GM12878 (cell line): ENCODE results near the gene CAMTA1. TPM values are rescaled to one million over a fixed set of nuclear protein-coding genes. Genes with fewer than 3 reads are reported as not detected.

Experiments
- ATAC-seq: fragments of 200-7000 bp; cut with Tn5 transposase; 3 replicates; pipeline ENCODE4 v1.9.1; 2020; ENCODE audit warnings: mild to moderate bottlenecking, moderate library complexity
- BruUV-seq: library from RNA; stranded (reverse); fragments of 400-500 nt; replicated peaks from 2 replicates; lab custom pipeline; 2021; lab: Mats Ljungman, UMichigan
- CTCF ChIA-PET: fragments of 300-600 bp; sonication (Branson Sonifier 250); formaldehyde crosslinking; extraction: SDS; loops from one replicate; lab custom pipeline; 2021; ENCODE audit warnings: inconsistent platforms; lab: Yijun Ruan, JAX
- POLR2A ChIA-PET: fragments of 350-600 bp; formaldehyde crosslinking; extraction: SDS; loops from one replicate; lab custom pipeline; 2021; ENCODE audit warnings: inconsistent platforms; lab: Charles Lee
- RAD21 ChIA-PET: fragments of 300-600 bp; sonication (Branson Sonifier 250); formaldehyde crosslinking; loops from one replicate; lab custom pipeline; 2023; ENCODE audit warnings: antibody characterized with exemption; ENCODE audit not compliant: unreplicated experiment; lab: Charles Lee
- SMC1A ChIA-PET: fragments of 300-600 bp; sonication (Branson Sonifier 250); formaldehyde crosslinking; loops from one replicate; lab custom pipeline; 2023; ENCODE audit not compliant: unreplicated experiment, uncharacterized antibody; lab: Charles Lee
- DNase-seq: peaks from one replicate; pipeline ENCODE4 v3.0.0-alpha.2; 2011; ENCODE audit warnings: low read depth, low spot score
- FAIRE-seq: peaks from 3 replicates; lab custom pipeline; 2011; peaks lifted over from hg19 to GRCh38; lab: Jason Lieb, UNC
- H2AFZ ChIP-seq: 2 replicates; pipeline ENCODE4 v1.6.0; 2011; ENCODE audit warnings: low read depth, low read length, control low read depth; ENCODE audit not compliant: control insufficient read depth
- H3K27ac ChIP-seq: 2 replicates; pipeline ENCODE4 v1.5.1; 2011; ENCODE audit warnings: control low read depth; ENCODE audit not compliant: control insufficient read depth, insufficient read depth
- H3K27me3 ChIP-seq, 2 experiments: replicated peaks in 1 of 2; 2 replicates each; pipeline versions ENCODE4 v1.6.0 to v1.6.1; 2011; ENCODE audit warnings: low read length in 1 of 2; ENCODE audit not compliant: control insufficient read depth in 2 of 2, insufficient read depth in 2 of 2
- H3K36me3 ChIP-seq, 2 experiments: 2 replicates each; pipeline ENCODE4 v1.5.1; 2011; ENCODE audit warnings: low read length in 1 of 2; ENCODE audit not compliant: control insufficient read depth in 2 of 2, insufficient read depth in 2 of 2
- H3K4me1 ChIP-seq: 2 replicates; pipeline ENCODE4 v1.6.1; 2011; ENCODE audit warnings: mild to moderate bottlenecking, low read length, moderate library complexity, mixed read lengths; ENCODE audit not compliant: control insufficient read depth, insufficient read depth
- H3K4me2 ChIP-seq: 2 replicates; pipeline ENCODE4 v1.6.0; 2011; ENCODE audit warnings: control low read depth; ENCODE audit not compliant: control insufficient read depth, insufficient read depth
- H3K4me3 ChIP-seq: fragments of 200-600 bp; sonication (generic); 2 replicates; pipeline ENCODE4 v1.5.1; 2016
- H3K79me2 ChIP-seq: 2 replicates; pipeline ENCODE4 v1.6.0; 2011; ENCODE audit warnings: low read length; ENCODE audit not compliant: control insufficient read depth, insufficient read depth
- H3K9ac ChIP-seq: 2 replicates; pipeline ENCODE4 v1.8.0; 2011; ENCODE audit warnings: low read length, control low read depth, mixed read lengths; ENCODE audit not compliant: control insufficient read depth, insufficient read depth
- H3K9me3 ChIP-seq: replicated peaks from 3 replicates; pipeline ENCODE4 v1.5.1; 2011; ENCODE audit warnings: mild to moderate bottlenecking, low read length; ENCODE audit not compliant: control insufficient read depth, insufficient read depth
- H4K20me1 ChIP-seq: 2 replicates; pipeline ENCODE4 v1.6.0; 2011; ENCODE audit not compliant: control insufficient read depth, insufficient read depth
- BACH1 ChIP-seq: fragments of 450-650 bp; IDR thresholded peaks from 2 replicates; pipeline ENCODE4 v1.6.1; 2017; ENCODE audit warnings: mild to moderate bottlenecking, borderline replicate concordance
- CBX3 ChIP-seq: fragments of 200-600 bp; sonication (generic); IDR thresholded peaks from 2 replicates; pipeline ENCODE4 v1.6.1; 2016; ENCODE audit warnings: low read depth, borderline replicate concordance
- CREM ChIP-seq: IDR thresholded peaks from 2 replicates; pipeline ENCODE4 v1.6.1; 2014; ENCODE audit warnings: antibody characterized with exemption, low read depth
- HSF1 ChIP-seq: fragments of 150-350 bp; IDR thresholded peaks from 2 replicates; pipeline ENCODE4 v1.6.1; 2014; ENCODE audit warnings: mild to moderate bottlenecking, low read depth, low read length
- LARP7 ChIP-seq: fragments of 450-650 bp; IDR thresholded peaks from 2 replicates; pipeline ENCODE4 v1.6.1; 2017; ENCODE audit warnings: mild to moderate bottlenecking
- MAX ChIP-seq: IDR thresholded peaks from 2 replicates; pipeline ENCODE4 v1.6.1; 2012; ENCODE audit warnings: low read depth, low read length, improper control_type of control experiment
- PRDM15 ChIP-seq: fragments of 450-650 bp; formaldehyde crosslinking; IDR thresholded peaks from 2 replicates; pipeline ENCODE4 v1.4.0; 2020; ENCODE audit warnings: mild to moderate bottlenecking, moderate library complexity
- RB1 ChIP-seq: fragments of 450-650 bp; formaldehyde crosslinking; IDR thresholded peaks from 2 replicates; pipeline ENCODE4 v1.6.1; 2017; ENCODE audit warnings: mild to moderate bottlenecking, borderline replicate concordance
- RUNX3 ChIP-seq: IDR thresholded peaks from 2 replicates; pipeline ENCODE4 v1.6.1; 2012; ENCODE audit warnings: low read length, inconsistent platforms
- SIN3A ChIP-seq: IDR thresholded peaks from 2 replicates; pipeline ENCODE4 v1.6.1; 2012; ENCODE audit warnings: low read depth, low read length, improper control_type of control experiment
- SRF ChIP-seq, 2 experiments: IDR thresholded peaks; 2 replicates each; pipeline ENCODE4 v1.6.1; 2011; ENCODE audit warnings: low read depth in 2 of 2, low read length in 2 of 2, mild to moderate bottlenecking in 1 of 2, moderate library complexity in 1 of 2
- SUZ12 ChIP-seq: fragments of 200-600 bp; sonication (generic); IDR thresholded peaks from one replicate; pipeline ENCODE4 v1.6.1; 2018; ENCODE audit warnings: antibody characterized with exemption, mild to moderate bottlenecking; ENCODE audit not compliant: unreplicated experiment
- USF1 ChIP-seq: IDR thresholded peaks from 2 replicates; pipeline ENCODE4 v1.6.1; 2011; ENCODE audit warnings: borderline replicate concordance, low read depth, mild to moderate bottlenecking, moderate library complexity, mixed read lengths, low read length; ENCODE audit not compliant: insufficient read depth; ENCODE audit errors: extremely low read length
- USF2 ChIP-seq: IDR thresholded peaks from 2 replicates; pipeline ENCODE4 v1.6.1; 2011; ENCODE audit warnings: low read depth, low read length, improper control_type of control experiment, borderline replicate concordance
- WGBS: methylation state at CpG from one replicate; pipeline ENCODE4 v1.1.6; 2016; ENCODE audit warnings: low lambda C conversion rate; ENCODE audit not compliant: insufficient replicate concordance, insufficient coverage; ENCODE audit errors: missing lambda C conversion rate; 5-methylcytosine and 5-hydroxymethylcytosine counted together
- in situ Hi-C: fragments of 300-500 bp; cut with MboI; formaldehyde crosslinking; loops from 9 replicates; pipeline ENCODE4 v1.14.3; 2018; ENCODE audit warnings: mixed read lengths
- intact Hi-C: fragments of 100-400 bp; cut with micrococcal nuclease; formaldehyde crosslinking; loops from one replicate; pipeline ENCODE4 v1.14.2; 2022; ENCODE audit not compliant: unreplicated experiment
- polyA plus RNA-seq, 11 experiments: library from polyadenylated mRNA; depleted of rRNA in 4 of 11; unstranded in 6 of 11; stranded (reverse) in 5 of 11; fragments of >200 nt; fragmentation: Nextera tagmentation in 4 of 11; fragmentation: Illumina TruSeq in 1 of 11; extraction: Ambion mirVana in 4 of 11; extraction: Trizol in 1 of 11; gene quantifications; 1 replicate in 1 of 11; 2 replicates in 10 of 11; pipeline versions ENCODE4 v1.2.1 to v1.2.3, GENCODE V29; 2011 to 2016; ENCODE audit warnings: inconsistent platforms in 2 of 11, missing spikeins in 2 of 11, low read depth in 1 of 11
- total RNA-seq, 4 experiments: library from RNA; depleted of rRNA in 3 of 4; stranded (reverse); fragments of >200 nt in 3 of 4; fragmentation: Illumina TruSeq in 1 of 4; extraction: Trizol in 1 of 4; gene quantifications; 2 replicates each; pipeline versions ENCODE4 v1.2.1 to v1.2.3, GENCODE V29; 2013 to 2021

The CAMTA1 gene
- total and polyA plus RNA-seq, 10 of the 15 experiments (the other 5 are each of a cell fraction or from before 2014, with no cell fraction given) = 37.7 to 148 (median 76.4) TPM

GRCh38 chr1:7505094-7505770, 720.0 kb downstream of the CAMTA1 start:
- Histone ChIP-seq H3K9ac (no peak overlapping the region), H3K36me3 (no peaks in the 10 kb centered on the region), H3K79me2 (no peaks in the 10 kb centered on the region), H3K4me2 (no peak overlapping the region), H3K9me3 (no peaks in the 10 kb centered on the region), H3K4me3 (no peak overlapping the region), H3K27ac (no peak overlapping the region), H2AFZ (no peak overlapping the region), H4K20me1 (no peaks in the 10 kb centered on the region), H3K27me3 (no peaks in the 10 kb centered on the region; a peak in 1 of 4 replicates), H3K4me1 (no peaks in the 10 kb centered on the region)
- ChIA-PET POLR2A (no interaction called here), CTCF (no interaction called here), RAD21 (no interaction called here), SMC1A (no interaction called here)
- FAIRE-seq (no peak), DNase-seq (no peak), ATAC-seq (no peak)
- TF ChIP-seq LARP7 (no peak), HSF1 (no peak), MAX (no peak), USF2 (no peak), RUNX3 (no peak), RB1 (no peak), SRF (IDR thresholded peaks at IDR 0.05; ENCODE audit: low read depth in 2 of 2, low read length in 2 of 2) (no peak), CREM (no peak), USF1 (no peak), SIN3A (no peak), SUZ12 (no peak), BACH1 (no peak), CBX3 (no peak), PRDM15 (CRISPR knock-in tag) (no peak)
- intact Hi-C loops (no loop called here), in situ Hi-C loops (no loop called here)
- no TSS peak for BruUV-seq
- 31% methylated on average over 13 of the region's 14 CpGs for WGBS
